DMS53 treated with DMSO at 0.1 percent for 48 hours (cell line): ENCODE measurements around the gene PADI4.

Experiments
- DNase-seq: peaks from one replicate; lab custom pipeline; 2025; ENCODE audit not compliant: unreplicated experiment; lab: John Stamatoyannopoulos, UW

The PADI4 gene, protein sequence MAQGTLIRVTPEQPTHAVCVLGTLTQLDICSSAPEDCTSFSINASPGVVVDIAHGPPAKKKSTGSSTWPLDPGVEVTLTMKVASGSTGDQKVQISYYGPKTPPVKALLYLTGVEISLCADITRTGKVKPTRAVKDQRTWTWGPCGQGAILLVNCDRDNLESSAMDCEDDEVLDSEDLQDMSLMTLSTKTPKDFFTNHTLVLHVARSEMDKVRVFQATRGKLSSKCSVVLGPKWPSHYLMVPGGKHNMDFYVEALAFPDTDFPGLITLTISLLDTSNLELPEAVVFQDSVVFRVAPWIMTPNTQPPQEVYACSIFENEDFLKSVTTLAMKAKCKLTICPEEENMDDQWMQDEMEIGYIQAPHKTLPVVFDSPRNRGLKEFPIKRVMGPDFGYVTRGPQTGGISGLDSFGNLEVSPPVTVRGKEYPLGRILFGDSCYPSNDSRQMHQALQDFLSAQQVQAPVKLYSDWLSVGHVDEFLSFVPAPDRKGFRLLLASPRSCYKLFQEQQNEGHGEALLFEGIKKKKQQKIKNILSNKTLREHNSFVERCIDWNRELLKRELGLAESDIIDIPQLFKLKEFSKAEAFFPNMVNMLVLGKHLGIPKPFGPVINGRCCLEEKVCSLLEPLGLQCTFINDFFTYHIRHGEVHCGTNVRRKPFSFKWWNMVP

DNA sequence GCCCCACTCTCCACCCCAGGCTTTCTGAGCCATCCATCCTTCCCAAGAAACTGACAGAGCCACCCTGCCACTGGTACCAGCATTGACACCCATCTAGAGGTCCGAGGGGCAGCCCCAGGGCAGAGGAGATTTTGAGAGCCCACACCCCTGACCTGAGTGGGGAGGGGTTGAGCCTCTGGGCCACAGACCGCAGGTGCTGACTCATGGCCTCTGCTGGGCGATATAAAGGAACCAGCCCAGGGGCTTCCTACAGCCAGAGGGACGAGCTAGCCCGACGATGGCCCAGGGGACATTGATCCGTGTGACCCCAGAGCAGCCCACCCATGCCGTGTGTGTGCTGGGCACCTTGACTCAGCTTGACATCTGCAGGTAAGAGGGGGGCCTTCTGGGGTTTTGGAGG is at the start of gene PADI4:
PADI4 (plus strand) TSS at position 252 of the 400 bp plus-strand sequence; CDS start at position 278, 26 bp downstream.
- DNase-seq = no peak

DNA sequence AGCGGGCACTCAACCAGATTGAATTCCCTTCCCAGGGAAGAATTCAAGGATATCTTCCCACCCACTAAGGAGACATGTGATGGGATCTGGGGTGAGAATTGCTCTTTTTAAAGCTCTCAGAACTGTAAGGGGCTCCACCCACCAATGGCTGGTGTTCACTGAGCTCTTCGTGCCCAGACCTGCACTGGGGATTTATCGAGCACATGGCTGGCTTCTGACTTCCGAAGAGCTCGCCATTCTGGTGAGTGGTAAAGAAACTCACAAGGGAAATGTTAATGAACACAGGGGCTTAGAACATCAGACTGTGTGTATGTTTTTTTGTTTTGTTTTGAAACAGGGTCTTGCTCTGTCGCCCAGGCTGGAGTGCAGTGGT is 49.3 kb upstream of the PADI4 start:
- DNase-seq = no peak

DNA sequence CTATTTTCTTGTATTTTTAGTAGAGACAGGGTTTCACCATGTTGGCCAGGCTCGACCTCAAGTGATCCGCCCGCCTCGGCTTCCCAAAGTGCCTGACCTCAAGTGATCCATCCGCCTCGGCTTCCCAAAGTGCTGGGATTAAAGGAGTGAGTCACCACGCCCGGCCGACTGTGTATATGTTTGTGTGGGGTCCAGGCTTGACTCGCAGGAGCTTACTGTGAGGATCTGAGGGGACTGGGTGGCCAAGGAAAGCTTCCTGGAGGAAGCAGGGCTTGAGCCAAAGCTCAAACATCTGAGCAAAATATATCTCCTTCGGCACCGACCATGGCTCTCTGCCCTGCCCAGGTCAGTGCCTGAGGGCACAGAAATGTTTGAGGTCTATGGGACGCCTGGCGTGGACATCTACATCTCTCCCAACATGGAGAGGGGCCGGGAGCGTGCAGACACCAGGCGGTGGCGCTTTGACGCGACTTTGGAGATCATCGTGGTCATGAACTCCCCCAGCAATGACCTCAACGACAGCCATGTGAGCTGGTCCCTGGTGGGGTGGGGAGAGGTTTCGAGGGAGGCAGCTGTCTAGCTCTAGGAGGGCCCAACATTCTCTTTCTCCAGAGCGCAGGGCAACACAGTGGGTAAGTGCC is 48.6 kb upstream of the PADI4 start:
- DNase-seq = no peak

DNA sequence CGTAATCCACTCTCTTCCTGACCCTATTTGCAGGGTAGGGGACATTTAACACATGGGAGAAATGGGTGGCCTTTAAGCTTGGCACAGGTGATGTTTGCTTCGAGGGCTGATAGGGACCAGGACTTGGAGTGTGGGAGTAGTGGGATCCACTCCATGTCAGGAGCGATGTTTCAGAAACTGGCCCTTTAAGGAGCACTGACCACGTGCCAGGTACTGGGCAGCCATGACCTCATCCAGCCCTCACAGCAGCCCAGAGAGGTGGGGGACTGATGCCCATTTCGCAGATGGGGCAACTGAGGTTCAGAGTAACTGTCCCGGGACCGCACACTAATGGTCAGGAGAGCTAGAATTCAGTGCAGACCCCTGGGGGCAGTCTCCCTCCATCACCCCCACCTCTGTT is 47.7 kb upstream of the PADI4 start:
- DNase-seq = no peak

DNA sequence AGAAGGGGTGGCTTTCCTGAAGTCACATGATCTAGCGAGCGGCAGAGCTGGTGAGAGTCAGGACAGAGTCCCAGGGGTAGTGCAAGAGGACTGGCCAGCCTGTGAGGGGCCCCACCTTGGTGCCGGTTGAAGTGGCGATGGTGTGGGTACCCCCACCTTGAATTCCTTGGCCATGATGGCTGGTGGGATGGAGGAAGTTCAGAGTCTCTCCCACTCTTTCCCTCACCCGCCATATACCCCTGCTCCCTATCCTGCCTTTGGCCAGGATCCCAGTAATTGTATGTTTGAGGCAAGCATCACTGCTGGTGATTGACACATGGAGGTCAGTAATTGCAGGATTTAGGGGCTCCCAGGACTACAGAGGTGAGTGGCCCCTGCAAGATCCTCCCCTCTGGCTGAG is 47.3 kb upstream of the PADI4 start:
- DNase-seq = no peak

DNA sequence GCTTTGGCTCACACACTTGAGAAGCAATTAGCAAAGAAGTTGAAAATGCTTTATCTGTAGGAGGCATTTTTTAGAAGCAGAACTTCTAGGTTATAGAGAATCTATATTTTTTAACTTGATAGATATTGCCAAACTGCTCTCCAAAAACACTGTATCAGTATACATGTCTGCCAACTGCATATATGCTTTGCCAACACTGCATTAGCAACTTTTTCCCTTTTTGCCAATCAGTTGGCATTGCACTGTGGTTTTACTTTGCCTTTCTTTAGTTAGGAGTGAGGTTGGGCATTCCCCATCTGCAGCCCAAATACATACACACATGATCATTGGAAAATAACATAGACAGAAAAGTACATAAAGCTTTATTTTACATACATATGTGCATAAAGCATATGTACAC is 44.1 kb upstream of the PADI4 start:
- no peak for DNase-seq

DNA sequence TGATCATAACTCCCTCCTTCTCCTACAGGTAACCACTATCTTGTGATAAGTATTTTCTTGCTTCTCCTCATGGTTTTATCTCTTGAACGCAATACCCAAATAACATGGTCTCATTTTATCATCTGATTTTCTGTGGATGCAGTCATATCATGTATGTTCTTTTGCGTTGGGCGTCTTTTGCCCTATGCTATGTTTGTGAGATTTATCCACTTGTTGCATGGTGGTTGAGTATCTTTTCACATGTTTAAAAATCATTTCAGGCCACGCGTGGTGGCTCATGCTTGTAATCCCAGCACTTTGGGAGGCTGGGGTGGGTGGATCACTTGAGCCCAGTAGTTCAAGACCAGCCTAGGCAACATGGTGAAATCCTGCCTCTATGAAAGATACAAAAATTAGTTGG is 43.5 kb upstream of the PADI4 start:
- no peak for DNase-seq

DNA sequence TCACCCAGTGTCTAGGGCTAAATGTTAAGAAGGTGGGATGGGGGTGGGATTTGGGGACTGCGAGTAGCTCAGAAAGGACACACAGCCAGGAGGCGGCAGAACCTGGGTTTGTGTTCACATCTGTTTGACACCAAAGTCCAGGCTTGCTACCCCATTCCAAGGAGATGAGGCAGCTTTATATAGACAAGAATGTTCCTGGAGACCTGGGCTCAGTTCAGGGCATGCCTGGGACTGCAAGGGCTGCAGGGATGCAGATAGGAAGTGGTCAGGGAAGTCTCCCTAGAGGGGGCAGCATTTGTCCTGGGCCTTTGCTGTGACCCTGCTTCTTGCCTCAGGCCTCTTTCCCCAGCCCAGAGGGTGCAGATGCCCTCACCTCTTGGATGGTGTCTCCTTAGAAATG is 42.8 kb upstream of the PADI4 start:
- DNase-seq = no peak

DNA sequence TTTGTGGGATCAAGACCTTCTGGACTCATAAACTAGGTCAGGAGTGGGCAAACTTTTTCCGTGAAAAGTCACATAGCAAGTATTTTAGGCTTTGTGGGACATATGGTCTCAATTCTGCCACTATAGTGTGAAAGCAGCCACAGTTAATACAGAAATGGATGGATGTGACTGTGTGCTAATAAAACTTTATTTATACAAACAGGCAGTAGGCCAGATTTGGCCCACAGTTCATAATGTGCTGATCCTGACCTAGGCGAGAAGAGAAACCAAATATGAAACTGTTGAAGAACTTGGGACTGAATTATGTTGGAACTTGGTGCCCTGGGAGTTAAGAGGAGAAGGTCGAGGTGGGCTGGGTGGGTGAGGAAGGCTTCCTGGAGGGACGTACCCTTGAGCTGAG is 42.0 kb upstream of the PADI4 start:
- DNase-seq = no peak

DNA sequence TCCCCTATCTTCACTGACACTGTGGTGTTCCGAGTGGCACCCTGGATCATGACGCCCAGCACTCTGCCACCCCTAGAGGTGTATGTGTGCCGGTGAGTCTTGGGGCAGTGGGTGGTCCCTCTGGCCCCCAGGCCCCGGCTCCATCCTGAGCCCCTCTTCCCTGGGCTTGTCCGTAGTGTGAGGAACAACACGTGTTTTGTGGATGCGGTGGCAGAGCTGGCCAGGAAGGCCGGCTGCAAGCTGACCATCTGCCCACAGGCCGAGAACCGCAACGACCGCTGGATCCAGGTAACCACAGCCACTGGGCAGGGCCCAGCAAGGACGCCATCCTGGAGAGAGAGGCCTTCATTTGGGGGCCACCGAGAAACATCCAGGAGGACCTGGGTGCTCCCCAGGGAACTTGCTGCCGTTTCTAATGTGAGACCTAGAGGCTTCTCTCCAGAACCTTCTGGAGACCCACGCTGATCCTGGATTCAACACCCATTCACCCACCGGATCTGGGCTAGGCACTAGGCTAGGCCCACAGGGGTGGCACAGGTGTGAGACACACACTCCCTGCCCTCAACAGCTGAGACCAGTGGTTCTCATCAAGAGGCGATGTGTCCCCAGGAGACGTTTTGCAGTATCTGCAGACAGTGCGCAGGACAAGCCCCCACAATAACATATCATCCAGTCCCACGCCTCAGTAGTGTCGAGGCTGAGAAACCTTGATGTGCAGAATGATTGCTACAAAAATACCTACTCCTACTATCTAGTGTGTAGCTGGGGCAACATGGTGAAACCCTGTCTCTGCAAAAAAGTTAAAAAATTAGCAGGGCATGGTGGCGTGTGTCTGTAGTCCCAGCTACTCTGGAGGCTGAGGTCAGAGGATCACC is 36.9 kb upstream of the PADI4 start:
- no peak for DNase-seq

DNA sequence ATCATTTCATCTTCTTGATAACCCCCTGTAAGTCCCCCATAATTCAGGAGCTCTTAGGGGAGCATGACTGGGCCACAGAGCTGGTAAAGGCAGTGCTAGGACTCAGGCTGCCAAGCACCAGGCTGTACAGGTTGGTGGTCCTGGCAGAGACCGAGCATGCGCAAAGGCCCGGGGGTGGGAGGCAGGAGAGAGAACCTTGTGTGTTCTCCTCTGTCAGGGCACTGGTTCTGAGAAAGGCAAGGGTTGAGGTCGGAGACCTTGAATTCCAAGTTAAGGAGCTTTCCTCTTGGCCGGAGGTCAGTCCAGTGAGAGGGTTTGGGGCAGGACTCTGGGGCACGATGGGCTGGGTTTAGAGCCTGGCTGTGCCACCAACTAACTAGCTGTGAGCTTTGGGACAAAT is 35.9 kb upstream of the PADI4 start:
- no peak for DNase-seq

DNA sequence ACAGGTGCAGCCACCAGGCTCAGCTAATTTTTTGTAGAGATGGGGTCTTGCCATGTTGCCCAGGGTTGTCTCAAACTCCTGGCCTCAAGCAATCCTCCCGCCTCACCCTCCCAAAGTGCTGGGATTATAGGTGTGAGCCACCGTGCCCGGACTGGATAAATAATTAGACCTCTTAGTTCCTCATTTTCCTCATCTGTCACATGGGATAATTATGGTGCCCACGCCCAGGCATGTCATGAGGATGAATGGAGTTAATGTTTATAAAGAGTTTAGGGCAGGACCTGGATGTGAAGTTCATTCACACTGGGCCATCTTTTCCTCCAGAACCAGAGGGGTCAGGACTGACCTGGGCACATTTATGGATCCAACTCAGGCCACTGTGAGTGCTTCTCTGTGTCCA is 35.4 kb upstream of the PADI4 start:
- DNase-seq = no peak

DNA sequence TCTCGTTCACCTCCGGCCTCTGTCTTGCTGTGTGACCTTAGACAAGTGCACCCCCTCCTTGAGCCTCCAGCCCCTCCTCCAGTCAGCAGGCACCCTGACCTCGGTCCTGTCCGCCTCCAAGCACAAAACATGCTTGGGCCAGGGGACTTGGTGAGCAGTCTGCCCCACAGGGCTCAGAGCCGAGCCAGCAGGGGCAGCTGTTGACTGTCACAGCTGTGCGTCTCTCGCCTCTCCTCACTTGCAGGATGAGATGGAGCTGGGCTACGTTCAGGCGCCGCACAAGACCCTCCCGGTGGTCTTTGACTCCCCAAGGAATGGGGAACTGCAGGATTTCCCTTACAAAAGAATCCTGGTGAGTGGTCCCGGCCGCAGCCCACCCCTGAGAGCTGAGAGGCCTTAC is 34.9 kb upstream of the PADI4 start:
- DNase-seq = no peak

DNA sequence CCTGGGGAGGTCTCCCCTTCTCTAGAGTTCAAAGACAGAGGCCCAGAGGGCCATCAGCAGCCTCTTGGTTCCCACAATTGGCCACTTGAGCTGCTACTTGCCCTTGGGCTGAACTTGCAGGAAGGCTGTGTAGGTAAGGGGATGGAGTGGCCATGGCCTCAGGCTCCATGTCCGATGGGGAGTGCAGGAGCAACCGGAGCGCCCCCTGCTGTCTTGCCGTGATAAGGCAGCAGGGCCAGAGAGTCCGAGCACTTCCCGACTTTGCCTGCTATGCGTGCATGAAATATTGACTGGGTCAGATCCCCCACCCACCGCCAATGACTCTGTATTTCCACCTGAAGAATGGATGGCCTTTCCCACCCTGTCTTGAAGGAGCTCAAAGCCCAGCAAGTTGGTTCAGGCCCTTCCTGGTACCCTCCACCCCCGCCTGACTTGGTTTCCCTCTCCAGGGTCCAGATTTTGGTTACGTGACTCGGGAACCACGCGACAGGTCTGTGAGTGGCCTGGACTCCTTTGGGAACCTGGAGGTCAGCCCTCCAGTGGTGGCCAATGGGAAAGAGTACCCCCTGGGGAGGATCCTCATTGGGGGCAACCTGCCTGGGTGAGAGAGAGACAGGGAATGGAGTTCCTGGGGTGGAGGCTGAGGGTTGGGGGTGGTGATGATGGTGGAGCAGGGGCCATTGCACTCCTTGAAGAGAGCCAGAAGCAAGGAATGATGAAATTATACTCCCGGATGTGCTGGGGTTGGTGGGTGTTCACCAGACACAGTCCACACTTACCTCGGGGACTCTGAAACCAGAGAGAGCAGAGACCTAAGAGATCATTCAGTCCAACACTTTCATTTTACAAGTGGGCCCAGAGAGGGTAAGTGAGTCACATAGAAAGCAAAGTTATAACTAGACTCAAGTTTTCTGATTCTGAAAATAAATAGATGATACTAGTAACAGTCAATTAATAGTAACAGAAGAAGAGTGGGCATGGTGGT is 33.5 kb upstream of the PADI4 start:
- peak; percentile 13 for DNase-seq

DNA sequence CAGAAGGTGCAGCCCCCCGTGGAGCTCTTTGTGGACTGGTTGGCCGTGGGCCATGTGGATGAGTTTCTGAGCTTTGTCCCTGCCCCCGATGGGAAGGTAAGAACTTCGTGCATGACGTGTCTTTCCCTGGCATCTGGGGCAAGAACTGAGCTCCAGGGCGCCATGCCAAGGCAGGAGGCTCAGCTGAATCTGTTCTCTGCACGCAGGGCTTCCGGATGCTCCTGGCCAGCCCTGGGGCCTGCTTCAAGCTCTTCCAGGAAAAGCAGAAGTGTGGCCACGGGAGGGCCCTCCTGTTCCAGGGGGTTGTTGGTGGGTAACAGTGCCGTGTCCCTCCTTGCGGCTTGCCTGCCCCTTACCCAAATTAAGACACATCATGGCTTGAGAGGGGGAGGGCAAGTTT is 31.4 kb upstream of the PADI4 start:
- DNase-seq = no peak

DNA sequence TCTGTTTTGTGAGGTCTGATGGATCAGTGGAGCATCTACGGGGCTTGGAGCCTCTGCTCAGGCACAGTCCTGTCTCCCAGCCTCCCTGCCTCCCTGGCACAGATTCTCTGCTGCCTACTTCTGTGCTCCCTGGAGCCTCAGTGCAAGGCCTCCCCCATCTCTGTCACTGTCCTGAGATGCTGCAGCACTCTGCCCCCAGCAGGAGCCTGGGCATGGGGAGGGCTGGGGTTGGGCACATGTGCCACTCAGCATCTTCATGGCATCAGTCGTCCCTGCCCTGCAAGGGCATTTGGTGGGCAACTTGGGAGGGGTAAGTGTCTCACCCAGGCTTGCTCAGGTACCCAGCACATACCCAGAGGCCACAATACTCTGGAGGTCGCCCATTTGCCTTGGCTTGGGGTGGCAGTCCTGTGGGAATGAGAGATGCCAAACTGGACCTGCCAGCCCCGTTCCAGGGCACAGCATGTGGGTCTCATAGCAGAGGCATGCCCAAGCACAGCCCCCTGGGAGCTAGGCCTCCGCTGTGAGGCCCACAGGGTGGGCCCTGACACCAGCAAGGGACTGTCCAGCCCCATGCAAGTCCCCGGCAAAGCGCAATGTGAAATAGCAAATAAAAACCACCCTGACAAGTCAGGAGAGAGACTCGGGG is 30.4 kb upstream of the PADI4 start:
- no peak for DNase-seq

DNA sequence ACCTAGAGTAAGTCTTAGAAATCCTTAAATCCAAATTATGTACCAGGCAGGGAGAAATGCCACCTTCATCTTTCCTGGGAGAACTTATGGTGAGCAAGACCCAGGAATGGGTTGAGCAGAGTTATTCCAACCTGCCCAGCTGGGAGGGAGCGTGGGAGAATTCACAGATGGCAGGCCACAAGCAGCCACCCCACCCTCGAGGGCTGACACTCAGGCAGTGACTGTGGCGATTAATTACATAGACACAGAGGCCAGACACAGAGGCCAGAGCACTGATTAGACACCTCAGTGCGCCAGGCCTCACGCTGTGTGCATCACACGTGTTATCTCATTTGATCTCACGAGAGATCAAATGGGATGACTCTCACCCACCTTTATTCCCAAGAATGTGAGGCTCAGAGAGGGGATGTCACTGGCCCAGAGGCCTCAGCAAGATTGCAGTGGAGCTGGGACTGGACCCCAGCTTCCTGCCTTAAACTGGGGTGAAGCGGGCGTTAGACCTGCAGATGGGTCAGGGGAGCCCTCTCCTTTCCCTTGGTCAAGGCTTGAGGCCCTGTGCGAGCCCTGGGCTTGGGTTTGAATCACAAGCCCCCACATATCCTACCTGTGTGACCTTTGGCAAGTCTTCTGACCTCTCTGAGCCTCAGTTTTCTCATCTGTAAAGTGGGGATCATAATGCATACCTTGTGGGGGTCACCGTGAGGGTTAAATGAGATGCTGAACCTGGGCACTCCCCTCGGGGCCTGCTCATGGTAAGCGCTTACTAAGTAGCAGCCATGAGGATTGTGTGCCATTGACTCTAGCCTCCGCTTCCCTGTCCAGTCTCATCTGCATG is 28.8 kb upstream of the PADI4 start:
- no peak for DNase-seq

DNA sequence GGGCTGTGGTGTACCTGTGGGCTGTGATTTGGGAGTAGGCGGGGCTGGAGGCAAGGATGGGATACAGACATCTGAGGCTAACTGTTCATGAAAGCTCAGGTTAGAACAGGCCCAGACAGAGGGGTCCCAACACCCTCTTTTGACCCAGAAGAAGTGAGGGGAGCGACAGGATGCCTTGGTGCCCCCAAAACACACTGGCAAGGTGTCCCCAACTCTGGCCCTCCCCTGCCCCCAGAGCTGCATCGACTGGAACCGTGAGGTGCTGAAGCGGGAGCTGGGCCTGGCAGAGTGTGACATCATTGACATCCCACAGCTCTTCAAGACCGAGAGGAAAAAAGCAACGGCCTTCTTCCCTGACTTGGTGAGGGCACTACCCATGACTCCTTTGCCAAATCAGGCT is 27.6 kb upstream of the PADI4 start:
- DNase-seq = no peak

DNA sequence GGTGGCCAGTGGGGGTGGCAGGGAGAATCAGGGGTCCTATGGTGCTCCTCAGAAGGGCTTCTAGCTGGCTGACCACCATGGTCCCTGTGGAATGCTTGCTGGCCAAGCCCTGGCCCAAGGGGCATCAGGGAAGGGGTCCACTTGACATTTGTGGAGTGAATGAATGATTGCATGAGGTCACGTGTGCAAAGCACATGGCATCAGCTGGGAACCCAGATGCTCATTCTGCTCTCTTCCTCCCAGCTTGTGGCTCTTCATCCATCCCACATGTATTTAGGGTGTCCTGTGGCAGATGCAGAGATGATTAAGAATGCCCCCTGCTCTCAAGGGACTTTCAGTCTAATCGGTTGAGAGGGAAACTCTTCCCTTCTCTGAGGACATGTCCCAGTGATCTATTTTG is 27.1 kb upstream of the PADI4 start:
- DNase-seq = no peak
